GM20000 (cell line): ENCODE results near the gene ETV7.
A peak's percentile ranks its signal among the peaks of the same experiment; 100 is the strongest.
"Not testable (repeated sequence)": the region's sequence is repeated elsewhere in the genome, so short reads cannot be mapped to it uniquely, and the experiment has no call there.

Experiments
- DNase-seq: peaks from one replicate; pipeline ENCODE4 v3.0.0; 2012; ENCODE audit warnings: low spot score
- CTCF ChIP-seq: IDR thresholded peaks from 2 replicates; pipeline ENCODE4 v1.5.1; 2012; ENCODE audit warnings: mild to moderate bottlenecking, control low read depth; ENCODE audit errors: extremely low read depth, missing control alignments

Gene ETV7

GRCh38 chr6:36345681-36346466 lies 41.6 kb downstream of the ETV7 start:
- DNase-seq, result no peak
- no peak for TF ChIP-seq CTCF

- no peak for DNase-seq
- TF ChIP-seq CTCF, result no peak
These were observed 44.3 kb downstream of the ETV7 start for GRCh38 chr6:36343109-36343680.

- TF ChIP-seq CTCF, result peak; percentile 92
- DNase-seq, result peak; percentile 74
These were observed 46.6 kb downstream of the ETV7 start for GRCh38 chr6:36340618-36341454.

GRCh38 chr6:36340306-36340617 lies 47.2 kb downstream of the ETV7 start:
- DNase-seq, result no peak
- TF ChIP-seq CTCF, result no peak

- TF ChIP-seq CTCF, result no peak
- DNase-seq, result no peak
These were observed 48.3 kb downstream of the ETV7 start for GRCh38 chr6:36339146-36339545.

- not testable (repeated sequence) for DNase-seq
These were observed 49.2 kb downstream of the ETV7 start for GRCh38 chr6:36338223-36338622.

- no peak for DNase-seq
- no peak for TF ChIP-seq CTCF
These were observed 49.7 kb downstream of the ETV7 start for GRCh38 chr6:36337814-36338213.
